Stimulated activated CD4-positive, alpha-beta T cell treated with anti-CD3 and anti-CD28 coated beads, Interleukin-12 subunit alpha, Interleukin-12 subunit beta, amount 100 ng/mL, for 48 hours (primary cell): ENCODE data around the gene GDI2.
"Not testable (repeated sequence)": the region's sequence is repeated elsewhere in the genome, so short reads cannot be mapped to it uniquely, and the experiment has no call there.

ENCODE experiments used
- DNase-seq, 3 donors: peaks; one replicate each; pipeline ENCODE4 v3.0.0-alpha.2; 2020; ENCODE audit warnings: low read depth in 2 of 3, low spot score in 1 of 3

The GDI2 gene

GRCh38 chr10:5813341-5814109, at the start of gene GDI2:
TSS of gene GDI2 (minus strand) at chr10:5813434. CDS start at chr10:5813258, 176 bp downstream.
- DNase-seq: peak; percentile 94 to 95 (median 95)

- DNase-seq: no peak
Measured at GRCh38 chr10:5862360-5862961, 49.2 kb upstream of the GDI2 start.

GRCh38 chr10:5860066-5860465, 46.8 kb upstream of the GDI2 start:
- DNase-seq: no peak

GRCh38 chr10:5858811-5859210, 45.6 kb upstream of the GDI2 start:
- no peak for DNase-seq

- DNase-seq: no peak
Measured at GRCh38 chr10:5856701-5857004, 43.4 kb upstream of the GDI2 start.

GRCh38 chr10:5855979-5856700, 42.9 kb upstream of the GDI2 start:
- DNase-seq: no peak

GRCh38 chr10:5854131-5854475, 40.9 kb upstream of the GDI2 start:
- DNase-seq: no peak

GRCh38 chr10:5846667-5847066, 33.4 kb upstream of the GDI2 start:
- not testable (repeated sequence) for DNase-seq

GRCh38 chr10:5844345-5845055, 31.3 kb upstream of the GDI2 start:
- DNase-seq: no peak

- no peak for DNase-seq
Measured at GRCh38 chr10:5843686-5844344, 30.6 kb upstream of the GDI2 start.

GRCh38 chr10:5841965-5842364, 28.7 kb upstream of the GDI2 start:
- DNase-seq: no peak

GRCh38 chr10:5840314-5841307, 27.4 kb upstream of the GDI2 start:
- no peak for DNase-seq

GRCh38 chr10:5836181-5836580, 22.9 kb upstream of the GDI2 start:
- not testable (repeated sequence) for DNase-seq

- no peak for DNase-seq
Measured at GRCh38 chr10:5835446-5836095, 22.3 kb upstream of the GDI2 start.

- no peak for DNase-seq
Measured at GRCh38 chr10:5833814-5834213, 20.6 kb upstream of the GDI2 start.

GRCh38 chr10:5832946-5833345, 19.7 kb upstream of the GDI2 start:
- DNase-seq: no peak

- no peak for DNase-seq
Measured at GRCh38 chr10:5831446-5831782, 18.2 kb upstream of the GDI2 start.

GRCh38 chr10:5830629-5831445, 17.6 kb upstream of the GDI2 start:
- no peak for DNase-seq

- DNase-seq: no peak
Measured at GRCh38 chr10:5829267-5829666, 16.0 kb upstream of the GDI2 start.
